HG02798 (cell line): ENCODE measurements around the gene MAPK1IP1L.
"Not testable (repeated sequence)": the region's sequence is repeated elsewhere in the genome, so short reads cannot be mapped to it uniquely, and the experiment has no call there.

Experiments used
- ATAC-seq: cut with Tn5 transposase; IDR thresholded peaks from one replicate; pipeline ENCODE4 v1.9.1; 2021; ENCODE audit warnings: mild to moderate bottlenecking; ENCODE audit not compliant: unreplicated experiment, poor library complexity

Gene MAPK1IP1L

GRCh38 chr14:55053500-55053899 lies 2.1 kb downstream of the MAPK1IP1L start:
- ATAC-seq = no peak

- no peak for ATAC-seq
Measured at GRCh38 chr14:55054098-55054497, 2.7 kb downstream of the MAPK1IP1L start.

GRCh38 chr14:55057919-55058318 lies 6.5 kb downstream of the MAPK1IP1L start:
- ATAC-seq = no peak

- ATAC-seq = no peak
Measured at GRCh38 chr14:55059333-55059732, 7.9 kb downstream of the MAPK1IP1L start.

- ATAC-seq = no peak
Measured at GRCh38 chr14:55062517-55063351, 11.3 kb downstream of the MAPK1IP1L start.

GRCh38 chr14:55064896-55065295 lies 13.4 kb downstream of the MAPK1IP1L start:
- not testable (repeated sequence) for ATAC-seq

- no peak for ATAC-seq
Measured at GRCh38 chr14:55065411-55065810, 14.0 kb downstream of the MAPK1IP1L start.

- ATAC-seq = no peak
Measured at GRCh38 chr14:55066223-55066622, 14.8 kb downstream of the MAPK1IP1L start.

- no peak for ATAC-seq
Measured at GRCh38 chr14:55070981-55071411, 19.5 kb downstream of the MAPK1IP1L start.

GRCh38 chr14:55071870-55072640 lies 20.6 kb downstream of the MAPK1IP1L start:
- ATAC-seq = peak; percentile 40

GRCh38 chr14:55073856-55074255 lies 22.4 kb downstream of the MAPK1IP1L start:
- ATAC-seq = no peak

GRCh38 chr14:55074662-55075061 lies 23.2 kb downstream of the MAPK1IP1L start:
- peak; percentile 60 for ATAC-seq

- no peak for ATAC-seq
Measured at GRCh38 chr14:55075628-55076175, 24.3 kb downstream of the MAPK1IP1L start.

- no peak for ATAC-seq
Measured at GRCh38 chr14:55077170-55078151, 26.0 kb downstream of the MAPK1IP1L start.

GRCh38 chr14:55079961-55080360 lies 28.5 kb downstream of the MAPK1IP1L start:
- ATAC-seq = not testable (repeated sequence)

- no peak for ATAC-seq
Measured at GRCh38 chr14:55084401-55085059, 33.1 kb downstream of the MAPK1IP1L start.

GRCh38 chr14:55085060-55085660 lies 33.7 kb downstream of the MAPK1IP1L start:
- no peak for ATAC-seq

- ATAC-seq = no peak
Measured at GRCh38 chr14:55086938-55087337, 35.5 kb downstream of the MAPK1IP1L start.

- no peak for ATAC-seq
Measured at GRCh38 chr14:55088356-55088755, 36.9 kb downstream of the MAPK1IP1L start.
